ENCODE data around the gene PDIA3.

GRCh38 chr15:43795197-43795596, 49.0 kb downstream of the PDIA3 start:
- TF ChIP-seq POLR2A (IDR thresholded peaks at IDR 0.05) (no peak), CTCF (IDR thresholded peaks at IDR 0.05) (no peak)
